ENCODE data around the gene ADPRM. TPM values are rescaled to one million over a fixed set of nuclear protein-coding genes. Genes with fewer than 3 reads are reported as not detected.
A peak's percentile ranks its signal among the peaks of the same experiment; 100 is the strongest.

The ADPRM gene
- total RNA-seq, 1 experiment from 2014 or later = 2.5 TPM

- Mint-ChIP-seq H3K27ac (ENCODE audit: unreplicated experiment) (peak overlapping the region; percentile 69), H3K4me3 (ENCODE audit: unreplicated experiment) (peak overlapping the region; percentile 24), H3K36me3 (ENCODE audit: insufficient read depth, unreplicated experiment) (peaks cover 5% of the 10 kb centered on the region), H3K4me1 (ENCODE audit: low read depth, unreplicated experiment) (peaks cover 8% of the 10 kb centered on the region), H3K9me3 (ENCODE audit: unreplicated experiment) (no peaks in the 10 kb centered on the region), H3K27me3 (ENCODE audit: insufficient read depth, unreplicated experiment) (no peaks in the 10 kb centered on the region)
- POLR2A ChIA-PET = no interaction called here
- no peak for TF ChIP-seq CTCF (IDR thresholded peaks at IDR 0.05; ENCODE audit: insufficient read depth in 1 of 2, low read depth in 1 of 2, low read length in 1 of 2, severe bottlenecking in 1 of 2, unreplicated experiment in 1 of 2)
- DNase-seq = peak; percentile 58 to 61
- CTCF ChIA-PET = interaction anchor here (1.0 kb wide), 1 partner anchor 20 kb away, joined by 3 read pairs; no protein-coding TSS in a partner anchor
- H3K9me3 ChIP-seq = no peaks in the 10 kb centered on the region
- H3K4me3 ChIP-seq (ENCODE audit: low read depth, low read length) = no peak overlapping the region
- no TSS peak for BruUV-seq (replicated peaks)
- 0 out of 2 replicates have a peak, but pooled peaks cover 6% of the 10 kb centered on the region for H3K4me1 ChIP-seq
- no peaks in the 10 kb centered on the region for H3K36me3 ChIP-seq (ENCODE audit: control insufficient read depth, insufficient read depth, low read length)
- intact Hi-C loops (cut with micrococcal nuclease; ENCODE audit: unreplicated experiment) = loop anchor here (5.0 kb wide), 2 partner anchors 40 to 85 kb away; no protein-coding TSS in a partner anchor
- H3K27me3 ChIP-seq (replicated peaks; ENCODE audit: control insufficient read depth, insufficient read depth, low read length) = no peaks in the 10 kb centered on the region
Observed at GRCh38 chr17:10757067-10757466, 59.7 kb downstream of the ADPRM start.

GRCh38 chr17:10757647-10758046, 60.3 kb downstream of the ADPRM start:
- H3K27me3 Mint-ChIP-seq (ENCODE audit: insufficient read depth, unreplicated experiment) = no peaks in the 10 kb centered on the region
- peak overlapping the region; percentile 69 for H3K27ac Mint-ChIP-seq (ENCODE audit: unreplicated experiment)
- TF ChIP-seq CTCF (IDR thresholded peaks at IDR 0.05; ENCODE audit: insufficient read depth in 1 of 2, low read depth in 1 of 2, low read length in 1 of 2, severe bottlenecking in 1 of 2, unreplicated experiment in 1 of 2) = no peak
- intact Hi-C loops (cut with micrococcal nuclease; ENCODE audit: unreplicated experiment) = loop anchor here (5.0 kb wide), 2 partner anchors 40 to 85 kb away; no protein-coding TSS in a partner anchor
- no peaks in the 10 kb centered on the region for H3K9me3 Mint-ChIP-seq (ENCODE audit: unreplicated experiment)
- Histone ChIP-seq H3K36me3 (ENCODE audit: control insufficient read depth, insufficient read depth, low read length) (no peaks in the 10 kb centered on the region), H3K27me3 (replicated peaks; ENCODE audit: control insufficient read depth, insufficient read depth, low read length) (no peaks in the 10 kb centered on the region), H3K9me3 (no peaks in the 10 kb centered on the region), H3K4me3 (ENCODE audit: low read depth, low read length) (no peak overlapping the region), H3K4me1 (0 out of 2 replicates have a peak, but pooled peaks cover 6% of the 10 kb centered on the region)
- H3K4me3 Mint-ChIP-seq (ENCODE audit: unreplicated experiment) = no peak overlapping the region
- no TSS peak for BruUV-seq (replicated peaks)
- ChIA-PET POLR2A (no interaction called here), CTCF (interaction anchor here (1.0 kb wide), 1 partner anchor 20 kb away, joined by 3 read pairs; no protein-coding TSS in a partner anchor)
- H3K36me3 Mint-ChIP-seq (ENCODE audit: insufficient read depth, unreplicated experiment) = peaks cover 5% of the 10 kb centered on the region
- H3K4me1 Mint-ChIP-seq (ENCODE audit: low read depth, unreplicated experiment) = peaks cover 8% of the 10 kb centered on the region
- no peak for DNase-seq

- Histone ChIP-seq H3K36me3 (ENCODE audit: control insufficient read depth, insufficient read depth, low read length) (no peaks in the 10 kb centered on the region), H3K4me1 (0 out of 2 replicates have a peak, but pooled peaks cover 6% of the 10 kb centered on the region), H3K27me3 (replicated peaks; ENCODE audit: control insufficient read depth, insufficient read depth, low read length) (no peaks in the 10 kb centered on the region), H3K9me3 (no peaks in the 10 kb centered on the region), H3K4me3 (ENCODE audit: low read depth, low read length) (no peak overlapping the region)
- Mint-ChIP-seq H3K9me3 (ENCODE audit: unreplicated experiment) (no peaks in the 10 kb centered on the region), H3K27ac (ENCODE audit: unreplicated experiment) (no peak overlapping the region), H3K27me3 (ENCODE audit: insufficient read depth, unreplicated experiment) (no peaks in the 10 kb centered on the region), H3K4me3 (ENCODE audit: unreplicated experiment) (no peak overlapping the region), H3K36me3 (ENCODE audit: insufficient read depth, unreplicated experiment) (peaks cover 5% of the 10 kb centered on the region), H3K4me1 (ENCODE audit: low read depth, unreplicated experiment) (peaks cover 8% of the 10 kb centered on the region)
- ChIA-PET POLR2A (no interaction called here), CTCF (no interaction called here)
- no TSS peak for BruUV-seq (replicated peaks)
- intact Hi-C loops (cut with micrococcal nuclease; ENCODE audit: unreplicated experiment) = loop anchor here (5.0 kb wide), 2 partner anchors 39 to 84 kb away; no protein-coding TSS in a partner anchor
- DNase-seq = no peak
- TF ChIP-seq CTCF (IDR thresholded peaks at IDR 0.05; ENCODE audit: insufficient read depth in 1 of 2, low read depth in 1 of 2, low read length in 1 of 2, severe bottlenecking in 1 of 2, unreplicated experiment in 1 of 2) = no peak
Observed at GRCh38 chr17:10758062-10758461, 60.7 kb downstream of the ADPRM start.

Other genes starting within 250 kb of the ADPRM start
- 0.05 and 0.12 TPM in 2 replicates for gene MYH4, start 228.0 kb upstream of the ADPRM start, total RNA-seq (2022)
- gene MYH1, start 179.1 kb upstream of the ADPRM start, total RNA-seq (2022) = not detected in 2 replicates
- gene MYH2, start 147.9 kb upstream of the ADPRM start, total RNA-seq (2022) = not detected in 2 replicates
- gene MYH3, start 40.3 kb upstream of the ADPRM start, total RNA-seq (2022) = 2.4 and 2.7 TPM in 2 replicates
- gene SCO1, start 61 bp upstream of the ADPRM start, total RNA-seq (2022) = 26.3 and 26.8 TPM in 2 replicates
- gene TMEM220, start 32.4 kb downstream of the ADPRM start, total RNA-seq (2022) = not detected in 2 replicates
- gene TMEM238L, start 106.5 kb downstream of the ADPRM start, total RNA-seq (2022) = not detected in 2 replicates
- not detected in 2 replicates for gene PIRT, start 140.5 kb downstream of the ADPRM start, total RNA-seq (2022)